ENCODE measurements around the gene MAPT. TPM values are rescaled to one million over a fixed set of nuclear protein-coding genes. Genes with fewer than 3 reads are reported as not detected.

Gene MAPT
- total RNA-seq, 1 experiment from 2014 or later, result 1.6 TPM

- Mint-ChIP-seq H3K27me3 (ENCODE audit: unreplicated experiment) (peaks cover 58% of the 10 kb centered on the region), H3K4me3 (ENCODE audit: low read depth, unreplicated experiment) (no peak overlapping the region), H3K36me3 (ENCODE audit: insufficient read depth, unreplicated experiment) (no peaks in the 10 kb centered on the region), H3K4me1 (ENCODE audit: low read depth, unreplicated experiment) (peaks cover 16% of the 10 kb centered on the region), H3K9me3 (ENCODE audit: low read depth, unreplicated experiment) (no peaks in the 10 kb centered on the region), H3K27ac (ENCODE audit: unreplicated experiment) (no peak overlapping the region)
- TF ChIP-seq CTCF (IDR thresholded peaks at IDR 0.05; ENCODE audit: unreplicated experiment), result no peak
- no peak for DNase-seq
- CTCF ChIA-PET, result no interaction called here
- no TSS peak for BruUV-seq (replicated peaks)
- intact Hi-C loops (cut with micrococcal nuclease; ENCODE audit: unreplicated experiment), result no loop called here
These were observed 32.9 kb downstream of the MAPT start for GRCh38 chr17:45927247-45927646.

- no peaks in the 10 kb centered on the region for H3K9me3 Mint-ChIP-seq (ENCODE audit: low read depth, unreplicated experiment)
- H3K4me3 Mint-ChIP-seq (ENCODE audit: low read depth, unreplicated experiment), result no peak overlapping the region
- no peak for TF ChIP-seq CTCF (IDR thresholded peaks at IDR 0.05; ENCODE audit: unreplicated experiment)
- DNase-seq, result no peak
- no TSS peak for BruUV-seq (replicated peaks)
- CTCF ChIA-PET, result interaction anchor here (0.9 kb wide), 1 partner anchor 9 kb away, joined by 3 read pairs; no protein-coding TSS in a partner anchor
- H3K4me1 Mint-ChIP-seq (ENCODE audit: low read depth, unreplicated experiment), result peaks cover 16% of the 10 kb centered on the region
- H3K36me3 Mint-ChIP-seq (ENCODE audit: insufficient read depth, unreplicated experiment), result no peaks in the 10 kb centered on the region
- no peak overlapping the region for H3K27ac Mint-ChIP-seq (ENCODE audit: unreplicated experiment)
- intact Hi-C loops (cut with micrococcal nuclease; ENCODE audit: unreplicated experiment), result no loop called here
- H3K27me3 Mint-ChIP-seq (ENCODE audit: unreplicated experiment), result peaks cover 47% of the 10 kb centered on the region
These were observed 35.0 kb downstream of the MAPT start for GRCh38 chr17:45929344-45929743.

DNA sequence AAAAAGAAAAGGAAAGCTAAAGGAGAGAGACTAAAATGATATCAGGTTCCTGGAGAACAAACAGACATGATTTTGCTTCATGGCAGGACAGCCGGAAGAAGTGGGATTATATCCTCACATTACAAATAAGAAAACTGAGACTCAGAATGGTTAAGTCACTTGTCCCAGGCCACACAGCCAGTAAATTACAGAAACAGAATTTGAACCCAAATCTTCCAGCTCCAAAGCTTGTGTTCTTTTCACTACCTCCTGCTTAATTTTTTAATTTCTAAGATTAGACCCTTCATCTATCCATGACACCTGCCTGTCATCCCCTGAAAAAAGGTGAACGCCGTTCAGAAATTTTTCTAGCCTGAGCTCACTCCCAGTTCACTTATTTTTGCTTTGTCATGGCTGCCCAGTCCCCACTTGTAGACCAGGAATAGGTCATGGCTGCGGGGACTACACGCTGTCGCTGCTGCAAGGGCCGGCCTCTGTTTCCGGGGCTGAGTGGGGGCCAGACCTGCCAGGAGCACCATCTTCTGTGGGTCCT, 36.1 kb downstream of the MAPT start:
- H3K9me3 Mint-ChIP-seq (ENCODE audit: low read depth, unreplicated experiment), result no peaks in the 10 kb centered on the region

GRCh38 chr17:45931677-45932076, 37.3 kb downstream of the MAPT start:
- BruUV-seq (replicated peaks), result no TSS peak
- CTCF ChIA-PET, result no interaction called here

More for the DNA sequence above, 36.1 kb downstream of the MAPT start:
- Mint-ChIP-seq H3K27ac (ENCODE audit: unreplicated experiment) (no peak overlapping the region), H3K4me3 (ENCODE audit: low read depth, unreplicated experiment) (no peak overlapping the region), H3K36me3 (ENCODE audit: insufficient read depth, unreplicated experiment) (no peaks in the 10 kb centered on the region), H3K27me3 (ENCODE audit: unreplicated experiment) (peaks cover 47% of the 10 kb centered on the region), H3K4me1 (ENCODE audit: low read depth, unreplicated experiment) (peaks cover 16% of the 10 kb centered on the region)
- TF ChIP-seq CTCF (IDR thresholded peaks at IDR 0.05; ENCODE audit: unreplicated experiment), result no peak
- intact Hi-C loops (cut with micrococcal nuclease; ENCODE audit: unreplicated experiment), result no loop called here
- BruUV-seq (replicated peaks), result no TSS peak
- no peak for DNase-seq
- CTCF ChIA-PET, result interaction anchor here (0.6 kb wide), 1 partner anchor 20 kb away, joined by 3 read pairs; no protein-coding TSS in a partner anchor

More at GRCh38 chr17:45931677-45932076, 37.3 kb downstream of the MAPT start:
- no peak for TF ChIP-seq CTCF (IDR thresholded peaks at IDR 0.05; ENCODE audit: unreplicated experiment)
- intact Hi-C loops (cut with micrococcal nuclease; ENCODE audit: unreplicated experiment), result no loop called here
- Mint-ChIP-seq H3K36me3 (ENCODE audit: insufficient read depth, unreplicated experiment) (no peaks in the 10 kb centered on the region), H3K9me3 (ENCODE audit: low read depth, unreplicated experiment) (no peaks in the 10 kb centered on the region), H3K27me3 (ENCODE audit: unreplicated experiment) (peaks cover 56% of the 10 kb centered on the region), H3K27ac (ENCODE audit: unreplicated experiment) (no peak overlapping the region), H3K4me3 (ENCODE audit: low read depth, unreplicated experiment) (no peak overlapping the region), H3K4me1 (ENCODE audit: low read depth, unreplicated experiment) (peaks cover 16% of the 10 kb centered on the region)
- no peak for DNase-seq

All from Calu3 (cell line).